ENCODE results near the gene TEX30.

TEX30 gene

DNA sequence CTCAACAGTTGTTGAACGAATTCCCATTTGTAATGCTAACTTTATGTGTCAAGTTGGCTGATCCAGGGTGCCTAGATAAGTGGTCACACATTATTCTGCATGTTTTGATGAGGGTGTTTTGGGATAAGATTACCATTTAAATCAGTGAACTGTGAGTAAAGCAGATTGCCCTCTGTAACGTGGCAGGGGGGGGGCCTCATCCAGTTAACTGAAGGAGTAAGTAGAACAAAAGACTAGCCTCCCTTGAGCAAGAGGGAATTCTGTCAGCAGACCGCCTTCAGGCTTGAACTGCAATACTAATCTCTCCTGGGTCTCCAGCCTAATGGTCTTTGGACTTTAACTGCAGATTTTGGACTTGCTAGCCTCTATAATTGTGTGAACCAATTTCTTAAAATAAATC, 4.2 kb upstream of the TEX30 start:
- DNase-seq: no peak

GRCh38 chr13:102776271-102776670, 2.7 kb upstream of the TEX30 start:
- DNase-seq: no peak

DNA sequence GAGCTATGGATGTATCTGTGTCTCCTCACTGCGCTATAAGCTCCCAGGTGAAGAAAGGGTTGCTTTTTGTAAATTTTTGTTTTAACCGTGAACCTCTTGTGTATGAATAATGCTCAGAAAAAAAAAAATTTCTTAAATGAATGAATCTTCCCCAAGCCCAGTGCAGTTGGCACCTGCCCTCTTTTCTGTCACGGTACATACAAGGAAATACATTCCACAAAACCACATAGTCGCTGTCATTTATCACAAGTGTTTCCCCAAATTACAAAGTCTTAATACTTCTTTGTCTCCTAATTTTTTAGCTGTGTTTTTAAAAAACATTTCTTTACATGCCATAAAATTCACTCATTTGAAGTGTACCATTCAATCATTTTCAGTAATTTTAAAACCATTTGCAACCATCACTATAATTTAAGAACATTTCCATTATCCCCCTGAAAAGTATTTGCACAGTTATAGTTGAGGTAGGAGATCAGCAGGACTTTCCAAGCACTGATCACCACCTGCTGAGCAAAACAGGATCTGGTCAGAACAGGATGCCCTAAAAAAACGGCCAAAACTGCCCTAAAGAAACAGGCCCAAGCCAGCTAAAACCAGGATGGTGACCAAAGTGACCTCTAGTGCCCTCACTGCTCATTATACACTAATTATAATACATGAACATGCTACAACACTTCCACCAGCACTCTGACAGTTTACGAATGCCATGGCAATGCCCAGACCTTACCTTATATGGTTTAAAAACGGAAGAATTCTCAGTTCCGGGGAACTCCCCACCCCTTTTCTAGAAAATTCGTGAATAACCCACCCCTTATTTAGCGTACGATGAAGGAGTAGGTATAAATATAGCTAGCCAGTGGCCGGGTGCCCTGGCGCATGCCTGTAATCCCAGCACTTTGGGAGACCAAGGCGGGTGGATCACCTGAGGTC, 1.3 kb upstream of the TEX30 start:
- DNase-seq: no peak

DNA sequence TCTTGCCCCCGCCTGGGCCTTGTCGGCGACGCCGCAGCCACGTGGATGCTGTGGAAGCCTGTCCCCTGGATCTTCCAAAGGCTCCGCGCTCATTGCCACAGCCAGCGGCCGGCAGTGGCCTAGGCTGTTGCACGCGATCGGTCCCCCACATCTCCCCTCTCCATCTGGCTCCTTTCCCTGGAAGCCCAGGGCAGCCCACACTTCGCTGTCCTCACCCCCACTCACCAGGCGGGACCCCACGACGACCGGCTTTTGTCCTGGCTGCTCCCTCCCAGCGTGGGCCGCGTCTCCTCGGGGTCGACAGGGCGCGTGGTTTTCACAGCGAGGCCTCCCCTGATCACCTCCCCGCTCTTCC, 605 bp upstream of the TEX30 start:
- DNase-seq: no peak

DNA sequence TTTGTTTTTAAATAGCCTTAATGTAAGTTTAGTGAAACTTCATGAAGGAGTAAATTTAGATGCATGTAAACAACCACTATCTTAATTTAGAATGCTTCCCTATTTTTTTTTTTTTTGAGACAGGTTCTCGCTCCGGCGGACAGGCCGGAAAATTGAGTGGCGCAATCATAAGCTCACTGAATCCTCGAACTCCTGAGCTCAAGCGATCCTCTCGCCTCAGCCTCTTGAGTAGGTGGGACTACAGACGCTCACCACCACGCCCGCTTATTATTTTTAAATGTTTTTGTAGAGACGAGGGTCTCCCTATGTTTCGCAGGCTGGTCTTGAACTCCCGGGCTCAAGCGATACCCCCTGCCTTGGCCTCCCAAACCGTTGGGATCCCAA, 1.6 kb downstream of the TEX30 start:
- no peak for DNase-seq

DNA sequence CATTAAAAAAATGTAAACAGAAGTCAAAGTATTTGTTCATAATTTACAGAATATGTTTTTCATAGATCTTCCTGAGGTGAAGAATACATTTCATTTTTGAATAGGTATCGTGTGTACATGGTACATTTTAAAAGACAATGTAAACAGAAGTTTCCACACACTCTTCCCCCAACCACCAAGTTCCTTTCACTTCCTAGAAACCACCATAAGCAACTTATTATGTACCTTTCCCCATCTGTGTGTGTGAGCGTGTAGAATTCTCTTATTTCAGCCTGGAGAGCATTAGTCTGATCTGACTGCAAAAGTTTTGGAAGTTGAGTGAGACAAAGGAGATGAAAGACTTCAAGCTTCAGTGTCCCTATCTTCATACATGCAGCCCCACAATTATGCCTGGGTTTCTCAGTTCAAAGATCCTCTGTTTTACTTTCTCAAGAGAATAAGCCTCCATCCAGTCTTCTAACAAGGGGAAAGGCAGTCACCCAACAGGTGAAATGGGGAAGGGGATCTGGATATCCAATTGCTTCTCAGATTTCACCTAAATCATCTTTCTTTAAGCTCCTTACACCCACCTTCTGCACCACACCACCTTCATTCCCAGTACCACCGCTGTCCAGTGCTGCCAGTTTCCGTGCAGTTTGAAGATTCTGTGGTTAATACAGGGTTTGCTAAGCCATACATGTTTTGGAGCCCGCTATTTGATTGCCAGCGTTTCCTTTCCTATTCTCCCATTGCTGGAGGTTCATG, 2.1 kb downstream of the TEX30 start:
- no peak for DNase-seq

GRCh38 chr13:102770435-102770834, 3.2 kb downstream of the TEX30 start:
- no peak for DNase-seq

GRCh38 chr13:102769679-102770078, 3.9 kb downstream of the TEX30 start:
- no peak for DNase-seq

GRCh38 chr13:102768909-102769308, 4.7 kb downstream of the TEX30 start:
- no peak for DNase-seq

DNA sequence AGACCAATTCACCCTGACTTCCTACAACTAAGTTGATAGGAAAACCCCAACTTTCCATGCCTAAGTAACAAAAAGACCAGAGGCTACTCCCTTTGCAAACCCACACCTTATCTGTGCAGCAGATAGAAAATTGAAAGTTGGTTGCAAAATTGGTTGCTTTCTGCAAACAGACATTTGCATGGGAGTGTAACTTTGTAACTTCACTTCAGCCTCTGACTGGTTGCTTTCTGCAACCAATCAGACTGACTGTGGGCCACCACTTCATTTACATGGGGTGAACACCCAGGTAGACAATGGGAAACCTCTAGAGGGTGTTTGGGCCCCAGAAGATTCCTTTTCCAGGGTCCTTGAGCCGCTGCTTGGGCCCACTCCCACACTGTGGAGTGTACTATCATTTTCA, 9.8 kb downstream of the TEX30 start:
- no peak for DNase-seq

GRCh38 chr13:102761071-102761470, 12.5 kb downstream of the TEX30 start:
- no peak for DNase-seq

GRCh38 chr13:102758842-102759241, 14.7 kb downstream of the TEX30 start:
- DNase-seq: no peak

GRCh38 chr13:102757006-102757405, 16.6 kb downstream of the TEX30 start:
- no peak for DNase-seq

GRCh38 chr13:102751886-102752285, 21.7 kb downstream of the TEX30 start:
- DNase-seq: no peak

GRCh38 chr13:102742506-102742905, 31.1 kb downstream of the TEX30 start:
- no peak for DNase-seq

- no peak for DNase-seq
These were observed 31.5 kb downstream of the TEX30 start for GRCh38 chr13:102742101-102742500.

- DNase-seq: peak; percentile 40
These were observed 43.9 kb downstream of the TEX30 start for GRCh38 chr13:102729560-102730270.

DNA sequence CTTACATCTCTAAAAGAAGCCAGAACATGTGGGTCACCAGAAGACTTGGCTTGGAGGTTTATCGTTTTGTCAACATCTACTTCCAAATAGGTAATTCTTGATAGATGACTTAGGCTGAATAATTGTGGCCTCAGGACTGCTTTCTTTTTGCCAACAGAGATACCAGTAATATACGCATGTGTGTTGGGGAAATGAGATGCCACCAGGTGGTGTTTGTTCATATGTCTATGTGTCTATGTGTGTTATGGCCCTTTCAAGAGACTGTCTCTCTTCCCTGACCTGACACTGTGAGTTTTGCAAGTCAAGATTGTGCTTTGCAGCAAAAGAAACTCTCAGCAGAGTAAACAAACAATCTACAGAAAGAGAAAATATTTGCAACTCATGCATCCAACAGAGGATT, 47.2 kb downstream of the TEX30 start:
- peak; percentile 92 for DNase-seq

DNA sequence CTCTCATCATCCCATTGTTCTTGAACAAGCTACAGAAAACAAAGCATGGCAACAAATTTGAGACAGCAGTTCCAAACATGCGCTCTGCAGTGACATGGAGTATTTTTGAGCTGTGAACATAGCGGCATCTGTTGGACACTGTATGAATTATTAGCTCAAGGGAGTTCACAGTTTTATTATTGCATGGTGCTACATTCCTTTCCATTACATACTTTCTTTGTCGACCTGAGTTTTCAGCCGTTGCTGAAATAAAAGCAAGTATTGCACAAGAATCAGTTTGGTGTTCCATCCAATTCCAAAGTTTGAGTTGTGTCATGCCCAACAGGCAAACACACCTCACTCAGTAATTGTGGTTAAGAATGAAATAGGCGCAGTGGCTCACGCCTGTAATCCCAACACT, 48.7 kb downstream of the TEX30 start:
- peak; percentile 90 for DNase-seq

DNA sequence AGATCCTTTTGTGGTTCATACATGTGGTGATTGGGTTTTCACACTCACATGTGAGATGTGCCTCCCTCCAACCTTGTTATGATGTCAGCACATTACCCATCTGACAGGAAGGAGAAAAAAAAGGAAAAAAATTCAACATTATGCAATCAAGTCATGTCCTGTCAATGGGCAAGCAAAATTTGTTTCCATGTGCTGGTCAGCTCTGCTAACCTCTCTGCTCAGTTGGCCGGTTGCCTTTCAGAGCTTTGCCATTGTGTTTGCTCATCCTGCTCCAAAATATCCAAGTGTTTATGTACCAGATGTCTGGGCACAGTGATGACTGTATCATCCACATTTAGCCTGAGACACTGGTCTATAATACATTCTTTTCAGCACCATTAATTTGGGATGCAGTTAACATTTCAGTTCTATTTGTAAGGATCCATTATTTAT, 51.8 kb downstream of the TEX30 start:
- DNase-seq: no peak

- DNase-seq: no peak
These were observed 54.8 kb downstream of the TEX30 start for GRCh38 chr13:102718746-102719145.

Data from NCI-H1694 (cell line).